Measurements from ENCODE around the gene CSAD.

DNA sequence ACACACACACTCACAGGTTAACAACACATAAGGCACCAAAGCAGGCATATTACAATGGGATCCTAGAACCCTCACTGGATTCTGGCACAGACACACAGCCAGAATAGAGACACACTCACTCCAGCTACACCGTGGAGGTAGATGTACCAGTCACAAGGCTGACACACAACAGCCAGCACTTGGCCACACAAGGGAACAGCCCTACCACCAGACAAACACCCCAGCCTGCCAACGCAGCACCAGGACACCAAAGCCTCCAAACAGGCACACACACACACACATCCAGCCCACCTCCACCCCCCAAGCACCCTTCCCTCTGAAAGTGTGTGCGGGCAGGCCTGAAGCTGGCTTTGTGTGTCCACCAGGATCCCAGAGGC lies 37.2 kb upstream of the CSAD start:
- TF ChIP-seq CTCF (IDR thresholded peaks at IDR 0.05) (no peak), POLR2A (IDR thresholded peaks at IDR 0.05) (no peak)
